ENCODE results near the gene TMEM156.

DNA sequence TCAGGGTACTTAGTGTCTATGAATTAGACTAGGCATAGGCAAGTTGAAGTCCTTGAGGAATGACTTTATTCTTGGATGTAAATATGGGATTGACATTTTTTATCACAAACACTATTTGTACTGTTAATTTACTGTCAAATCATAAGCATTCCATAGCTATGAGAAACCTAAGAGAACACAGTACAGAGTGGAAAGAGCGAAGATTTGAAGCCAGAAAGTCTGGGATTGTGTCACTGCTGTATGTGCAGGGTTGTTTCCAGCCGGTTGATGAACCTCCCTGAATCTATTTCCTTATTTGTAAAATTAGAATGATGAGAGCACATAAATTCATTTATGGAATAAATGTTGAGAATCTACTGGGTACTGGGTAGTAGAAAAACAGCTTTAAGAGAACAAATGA lies 15.5 kb upstream of the TMEM156 start:
- TF ChIP-seq, protein P1, sequence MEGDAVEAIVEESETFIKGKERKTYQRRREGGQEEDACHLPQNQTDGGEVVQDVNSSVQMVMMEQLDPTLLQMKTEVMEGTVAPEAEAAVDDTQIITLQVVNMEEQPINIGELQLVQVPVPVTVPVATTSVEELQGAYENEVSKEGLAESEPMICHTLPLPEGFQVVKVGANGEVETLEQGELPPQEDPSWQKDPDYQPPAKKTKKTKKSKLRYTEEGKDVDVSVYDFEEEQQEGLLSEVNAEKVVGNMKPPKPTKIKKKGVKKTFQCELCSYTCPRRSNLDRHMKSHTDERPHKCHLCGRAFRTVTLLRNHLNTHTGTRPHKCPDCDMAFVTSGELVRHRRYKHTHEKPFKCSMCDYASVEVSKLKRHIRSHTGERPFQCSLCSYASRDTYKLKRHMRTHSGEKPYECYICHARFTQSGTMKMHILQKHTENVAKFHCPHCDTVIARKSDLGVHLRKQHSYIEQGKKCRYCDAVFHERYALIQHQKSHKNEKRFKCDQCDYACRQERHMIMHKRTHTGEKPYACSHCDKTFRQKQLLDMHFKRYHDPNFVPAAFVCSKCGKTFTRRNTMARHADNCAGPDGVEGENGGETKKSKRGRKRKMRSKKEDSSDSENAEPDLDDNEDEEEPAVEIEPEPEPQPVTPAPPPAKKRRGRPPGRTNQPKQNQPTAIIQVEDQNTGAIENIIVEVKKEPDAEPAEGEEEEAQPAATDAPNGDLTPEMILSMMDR (IDR thresholded peaks at IDR 0.05; ENCODE audit: low read depth, low read length): no peak
- TF ChIP-seq EZH2phosphoT487 (IDR thresholded peaks at IDR 0.05; ENCODE audit: low read depth): no peak
